Body of pancreas (tissue), 4 donors: ENCODE measurements around the gene CADPS. TPM values are rescaled to one million over a fixed set of nuclear protein-coding genes. Genes with fewer than 3 reads are reported as not detected.

ENCODE experiments used
- ATAC-seq: fragments of 150-250 bp; one replicate; pipeline ENCODE4 v1.9.1; 2016
- DNase-seq, 4 donors: peaks; one replicate each; pipeline ENCODE4 v3.0.0-alpha.2; 2019
- H3K27ac ChIP-seq, 4 donors: fragments of 200-600 bp; sonication (generic); 1 replicate in 3 of 4; 2 replicates in 1 of 4; pipeline versions ENCODE4 v1.5.1 to v1.6.1; 2016 to 2019; ENCODE audit warnings: mild to moderate bottlenecking in 1 of 4, mixed read lengths in 1 of 4, moderate library complexity in 1 of 4
- H3K27me3 ChIP-seq, 2 donors: fragments of 200-600 bp; sonication (generic); one replicate each; pipeline ENCODE4 v1.6.0; 2016; ENCODE audit warnings: mild to moderate bottlenecking in 1 of 2
- H3K36me3 ChIP-seq, 2 donors: fragments of 200-600 bp; sonication (generic); replicated peaks in 1 of 2; 2 replicates each; pipeline ENCODE4 v1.5.1; 2016; ENCODE audit warnings: low read depth in 2 of 2; ENCODE audit not compliant: insufficient read depth in 1 of 2
- H3K4me1 ChIP-seq: fragments of 200-600 bp; sonication (generic); one replicate; pipeline ENCODE4 v1.6.0; 2016
- H3K4me3 ChIP-seq, 2 donors: fragments of 200-600 bp; sonication (generic); 1 replicate in 1 of 2; 2 replicates in 1 of 2; pipeline ENCODE4 v1.5.1; 2016 to 2019
- H3K9me3 ChIP-seq, 3 donors: fragments of 200-600 bp; sonication (generic); 1 replicate in 2 of 3; 2 replicates in 1 of 3; pipeline ENCODE4 v1.5.1; 2016
- POLR2A ChIP-seq, 3 donors: fragments of 450-650 bp; IDR thresholded peaks; one replicate each; pipeline ENCODE4 v1.6.1; 2016; ENCODE audit warnings: antibody characterized with exemption in 3 of 3, mild to moderate bottlenecking in 2 of 3
- WGBS, 2 donors: methylation state at CpG; one replicate each; pipeline ENCODE4 v1.1.5; 2017; 5-methylcytosine and 5-hydroxymethylcytosine counted together
- intact Hi-C: fragments of 100-400 bp; cut with DNase I; formaldehyde crosslinking; loops from one replicate; pipeline ENCODE4 v1.15.1; 2023
- total RNA-seq, 2 donors: library from RNA; depleted of rRNA; stranded (reverse); fragments of >200 nt; gene quantifications; one replicate each; pipeline ENCODE4 v1.1.0, GENCODE V29; 2016
- TF ChIP-seq, protein P1 (sequence below), 7 experiments: fragments of 450-650 bp in 4 of 7; fragments of 200-600 bp in 3 of 7; sonication (generic) in 3 of 7; IDR thresholded peaks; one replicate each; pipeline ENCODE4 v1.5.1; 2016 to 2019; ENCODE audit warnings: antibody characterized with exemption in 7 of 7

CADPS gene
- total RNA-seq, 2 donors from 2014 or later, result 22.1 to 67.6 TPM

DNA sequence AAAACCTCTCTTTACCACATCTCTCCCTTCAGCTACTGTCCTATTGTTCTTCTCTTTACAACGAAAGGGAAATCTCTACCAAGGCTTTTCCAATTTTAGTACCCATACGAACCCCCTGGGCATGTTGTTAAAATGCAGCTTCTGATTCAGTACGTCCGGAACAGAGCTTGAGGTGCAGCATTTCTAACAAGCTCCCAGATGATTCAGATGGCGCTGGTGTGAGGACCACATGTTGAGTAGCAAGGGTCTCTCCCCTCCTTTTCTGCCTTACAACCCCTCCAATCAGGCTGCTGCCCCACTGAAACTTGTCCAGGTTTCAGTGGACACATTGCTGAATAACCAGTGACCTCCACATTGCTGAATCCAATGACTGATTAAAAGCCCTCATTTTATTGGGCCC, 324.8 kb downstream of the CADPS start:
- WGBS, 2 donors, result 59 to 71% methylated on average over 5 of the region's 5 CpGs
- TF ChIP-seq, protein P1, sequence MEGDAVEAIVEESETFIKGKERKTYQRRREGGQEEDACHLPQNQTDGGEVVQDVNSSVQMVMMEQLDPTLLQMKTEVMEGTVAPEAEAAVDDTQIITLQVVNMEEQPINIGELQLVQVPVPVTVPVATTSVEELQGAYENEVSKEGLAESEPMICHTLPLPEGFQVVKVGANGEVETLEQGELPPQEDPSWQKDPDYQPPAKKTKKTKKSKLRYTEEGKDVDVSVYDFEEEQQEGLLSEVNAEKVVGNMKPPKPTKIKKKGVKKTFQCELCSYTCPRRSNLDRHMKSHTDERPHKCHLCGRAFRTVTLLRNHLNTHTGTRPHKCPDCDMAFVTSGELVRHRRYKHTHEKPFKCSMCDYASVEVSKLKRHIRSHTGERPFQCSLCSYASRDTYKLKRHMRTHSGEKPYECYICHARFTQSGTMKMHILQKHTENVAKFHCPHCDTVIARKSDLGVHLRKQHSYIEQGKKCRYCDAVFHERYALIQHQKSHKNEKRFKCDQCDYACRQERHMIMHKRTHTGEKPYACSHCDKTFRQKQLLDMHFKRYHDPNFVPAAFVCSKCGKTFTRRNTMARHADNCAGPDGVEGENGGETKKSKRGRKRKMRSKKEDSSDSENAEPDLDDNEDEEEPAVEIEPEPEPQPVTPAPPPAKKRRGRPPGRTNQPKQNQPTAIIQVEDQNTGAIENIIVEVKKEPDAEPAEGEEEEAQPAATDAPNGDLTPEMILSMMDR (IDR thresholded peaks at IDR 0.05), result no peak
- no peak for TF ChIP-seq POLR2A (IDR thresholded peaks at IDR 0.05)
- Histone ChIP-seq H3K4me3 (no peak overlapping the region), H3K36me3 (no peaks in the 10 kb centered on the region), H3K9me3 (no peaks in the 10 kb centered on the region), H3K4me1 (no peaks in the 10 kb centered on the region), H3K27me3 (no peaks in the 10 kb centered on the region), H3K27ac (no peak overlapping the region)
- intact Hi-C loops, result no loop called here
- DNase-seq (no peak), ATAC-seq (no peak)

DNA sequence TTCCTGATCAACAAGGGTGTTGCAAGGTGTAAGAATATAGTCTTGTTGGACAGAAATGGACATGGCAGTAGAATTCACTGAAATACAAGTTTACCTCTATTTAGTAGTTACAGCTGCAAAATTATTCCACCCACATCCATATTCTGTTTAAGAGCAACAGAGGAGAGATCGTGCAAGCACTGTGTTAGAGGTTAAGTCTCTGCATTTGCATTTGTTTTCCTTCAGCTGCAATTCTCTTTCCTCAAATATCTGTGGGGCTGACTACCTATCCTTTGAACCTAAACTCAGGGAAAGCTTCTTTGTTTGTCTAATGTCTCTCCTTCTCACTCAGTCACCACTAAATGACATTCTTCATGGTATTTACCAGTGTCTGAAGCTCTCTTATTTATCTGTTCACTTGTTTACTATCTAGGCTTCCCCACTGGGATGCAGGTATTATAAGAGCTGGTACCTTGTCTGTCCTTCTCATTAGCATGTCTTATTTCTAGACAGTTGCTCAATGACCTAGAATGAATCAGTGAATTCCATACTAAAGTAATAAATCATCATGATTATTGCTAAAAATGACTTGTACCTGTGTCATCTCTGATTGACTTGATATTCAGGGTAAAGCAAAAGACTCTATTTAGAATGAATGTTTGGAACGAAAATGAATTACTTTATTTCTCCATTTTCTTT, 326.5 kb downstream of the CADPS start:
- no peak overlapping the region for H3K4me3 ChIP-seq
- TF ChIP-seq, protein P1 (IDR thresholded peaks at IDR 0.05), result no peak
- TF ChIP-seq POLR2A (IDR thresholded peaks at IDR 0.05), result no peak
- no peak overlapping the region for H3K27ac ChIP-seq
- intact Hi-C loops, result no loop called here
- H3K27me3 ChIP-seq, result no peaks in the 10 kb centered on the region
- no peaks in the 10 kb centered on the region for H3K9me3 ChIP-seq
- H3K36me3 ChIP-seq, result no peaks in the 10 kb centered on the region
- no peaks in the 10 kb centered on the region for H3K4me1 ChIP-seq
- WGBS, 2 donors, result 55 to 59% methylated on average over 2 of the region's 2 CpGs
- DNase-seq (no peak), ATAC-seq (no peak)

DNA sequence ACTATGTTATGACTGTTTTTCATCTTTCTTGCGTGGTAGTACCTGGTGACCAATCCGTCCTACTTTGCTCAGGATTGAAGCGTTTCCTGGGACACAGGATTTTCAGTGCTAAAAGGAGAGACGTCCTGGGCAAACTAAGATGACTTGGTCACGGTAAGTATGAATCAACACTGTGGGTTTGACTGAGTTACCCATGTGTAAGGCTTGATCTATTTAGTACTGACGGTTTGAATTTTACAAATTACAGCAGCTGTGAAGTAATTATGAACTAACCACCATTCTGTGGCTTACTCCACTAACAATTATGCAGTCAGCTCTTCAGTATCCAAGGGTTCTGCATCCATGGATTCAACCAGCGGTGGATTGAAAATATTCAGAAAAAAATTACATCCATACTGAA, 328.9 kb downstream of the CADPS start:
- H3K4me3 ChIP-seq, result no peak overlapping the region
- H3K4me1 ChIP-seq, result no peaks in the 10 kb centered on the region
- intact Hi-C loops, result no loop called here
- WGBS, 2 donors, result 77 to 79% methylated on average over 7 of the region's 7 CpGs
- no peaks in the 10 kb centered on the region for H3K9me3 ChIP-seq
- H3K27ac ChIP-seq, result no peak overlapping the region
- H3K27me3 ChIP-seq, result no peaks in the 10 kb centered on the region
- ATAC-seq (no peak), DNase-seq (no peak)
- H3K36me3 ChIP-seq, result no peaks in the 10 kb centered on the region
- TF ChIP-seq POLR2A (IDR thresholded peaks at IDR 0.05), result no peak

DNA sequence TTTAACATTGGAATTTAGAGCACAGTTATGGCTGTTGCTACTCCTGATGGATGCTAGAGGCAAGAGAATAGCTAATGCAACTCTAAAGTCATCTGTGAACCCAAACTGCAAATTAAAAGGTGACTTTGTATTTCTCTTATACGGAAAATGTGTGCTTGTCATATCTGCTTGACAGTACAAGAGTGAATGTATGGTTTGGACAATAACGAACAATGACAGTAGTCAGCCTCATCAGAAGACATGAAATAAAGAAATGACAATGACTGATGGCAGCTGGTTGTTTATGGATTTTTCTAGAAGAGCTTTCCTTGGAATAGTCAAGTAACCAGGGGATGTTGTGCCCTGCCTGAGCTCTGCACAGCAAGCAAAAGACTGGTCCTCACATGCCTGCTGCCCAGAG, 333.0 kb downstream of the CADPS start:
- Histone ChIP-seq H3K27ac (no peak overlapping the region), H3K9me3 (no peaks in the 10 kb centered on the region), H3K4me3 (no peak overlapping the region), H3K4me1 (no peaks in the 10 kb centered on the region), H3K27me3 (no peaks in the 10 kb centered on the region), H3K36me3 (no peaks in the 10 kb centered on the region)
- DNase-seq (no peak), ATAC-seq (no peak)
- TF ChIP-seq, protein P1 (IDR thresholded peaks at IDR 0.05), result no peak
- no peak for TF ChIP-seq POLR2A (IDR thresholded peaks at IDR 0.05)
- intact Hi-C loops, result no loop called here
- WGBS, 2 donors, result 80 to 89% methylated on average over 2 of the region's 2 CpGs

DNA sequence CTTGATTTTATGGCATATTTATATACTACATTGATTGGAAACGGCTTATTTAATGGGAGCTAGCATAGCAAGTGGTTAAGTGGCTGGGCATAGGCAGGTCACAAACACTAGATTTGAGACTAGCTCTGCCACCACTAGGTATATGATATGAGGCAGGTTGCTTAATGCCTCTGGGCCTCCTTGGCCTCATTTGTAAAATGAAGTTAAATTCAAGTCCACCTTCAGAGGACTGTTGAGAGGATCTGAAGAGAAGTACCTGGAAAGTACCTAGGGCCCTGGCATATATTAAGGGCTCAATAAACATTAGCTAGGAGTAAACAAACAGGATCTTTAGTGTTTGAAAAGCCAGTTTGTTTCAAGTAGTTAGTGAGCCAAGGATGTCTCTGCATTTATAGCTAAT, 335.5 kb downstream of the CADPS start:
- intact Hi-C loops, result no loop called here
- TF ChIP-seq, protein P1 (IDR thresholded peaks at IDR 0.05), result no peak
- TF ChIP-seq POLR2A (IDR thresholded peaks at IDR 0.05), result no peak
- ATAC-seq, result no peak
- Histone ChIP-seq H3K4me3 (no peak overlapping the region), H3K9me3 (no peaks in the 10 kb centered on the region), H3K27me3 (no peaks in the 10 kb centered on the region), H3K4me1 (no peaks in the 10 kb centered on the region), H3K27ac (no peak overlapping the region), H3K36me3 (no peaks in the 10 kb centered on the region)
- no peak for DNase-seq
- 81 to 82% methylated on average over 1 of the region's 1 CpG for WGBS, 2 donors
